ENCODE measurements around the gene SIGLEC15. TPM values are rescaled to one million over a fixed set of nuclear protein-coding genes. Genes with fewer than 3 reads are reported as not detected.

The SIGLEC15 gene
- total RNA-seq, 1 experiment from 2014 or later = 0.13 TPM

GRCh38 chr18:45890606-45891005 is 65.1 kb downstream of the SIGLEC15 start:
- Histone ChIP-seq H4K91ac (ENCODE audit: insufficient read length, low read depth, low read length) (no peak overlapping the region), H3K23ac (ENCODE audit: insufficient read length, low read depth, low read length) (no peak overlapping the region), H2BK20ac (ENCODE audit: low read depth, low read length, poor library complexity, severe bottlenecking) (no peak overlapping the region), H3K14ac (ENCODE audit: insufficient read depth, low read length) (no peak overlapping the region), H3T11ph (ENCODE audit: low read length) (no peak overlapping the region), H3K4me1 (ENCODE audit: insufficient read depth, low read length) (no peaks in the 10 kb centered on the region), H3K23me2 (ENCODE audit: insufficient read length, low read depth, low read length, poor library complexity, severe bottlenecking) (no peaks in the 10 kb centered on the region), H3K9me3 (ENCODE audit: control insufficient read depth, low read depth, low read length) (no peaks in the 10 kb centered on the region), H3K27me3 (ENCODE audit: insufficient read depth, low read length) (no peaks in the 10 kb centered on the region), H2AK5ac (ENCODE audit: insufficient read length, low read length) (no peak overlapping the region), H3K4ac (ENCODE audit: low read depth, low read length) (no peak overlapping the region), H2BK15ac (ENCODE audit: low read depth, low read length) (no peak overlapping the region), H2BK12ac (ENCODE audit: insufficient read length, low read depth, low read length) (no peak overlapping the region), H2BK5ac (ENCODE audit: insufficient read length, low read length) (no peak overlapping the region), H4K20me1 (ENCODE audit: control insufficient read depth, insufficient read depth, insufficient read length) (no peaks in the 10 kb centered on the region), H2AFZ (ENCODE audit: low read length) (no peak overlapping the region), H3K27ac (ENCODE audit: insufficient read length, low read depth, low read length) (no peak overlapping the region), H3K79me1 (ENCODE audit: insufficient read depth, low read depth, low read length, poor library complexity, severe bottlenecking) (no peaks in the 10 kb centered on the region), H3K56ac (ENCODE audit: insufficient read length, low read depth, low read length) (no peak overlapping the region), H4K8ac (replicated peaks; ENCODE audit: insufficient read length, low read depth, low read length) (no peak overlapping the region), H3K18ac (ENCODE audit: insufficient read length, low read depth, low read length) (no peak overlapping the region), H3K79me2 (ENCODE audit: insufficient read depth, low read length) (no peaks in the 10 kb centered on the region), H2BK120ac (ENCODE audit: low read depth, low read length, poor library complexity, severe bottlenecking) (no peak overlapping the region), H4K5ac (ENCODE audit: insufficient read length, low read depth, low read length) (no peak overlapping the region), H3K9ac (ENCODE audit: extremely low read depth, insufficient read length, low read length) (no peak overlapping the region), H3K4me2 (ENCODE audit: insufficient read depth, insufficient read length, low read length) (no peak overlapping the region)
- peaks cover 0 to 13% (median 6%) of the 10 kb centered on the region in 3 experiments; a peak in 3 of 7 replicates for H3K36me3 Mint-ChIP-seq (ENCODE audit: insufficient read depth in 1 of 3, low read depth in 3 of 3)
- H3K27ac Mint-ChIP-seq = peak overlapping the region in 2 of 3 experiments; percentile 6 to 59; a peak in 3 of 7 replicates
- no peak overlapping the region for H3K4me3 Mint-ChIP-seq
- no peak for DNase-seq
- H3K27me3 Mint-ChIP-seq (ENCODE audit: low read depth) = no peaks in the 10 kb centered on the region
- H3K9me3 Mint-ChIP-seq = no peaks in the 10 kb centered on the region
- WGBS (ENCODE audit: extremely low coverage, insufficient read length, low lambda C conversion rate) = no CpG with 5 or more reads among the region's 1 CpG
- no peaks in the 10 kb centered on the region for H3K4me1 Mint-ChIP-seq
- no peak for TF ChIP-seq CTCF (conservative IDR thresholded peaks at IDR 0.05)

Data from H9 (cell line).